C4-2B (cell line): ENCODE measurements around the gene PSRC1.

ENCODE experiments used
- H3K27ac ChIP-seq: fragments of 450-650 bp; 2 replicates; pipeline ENCODE4 v1.5.1; 2017
- CTCF ChIP-seq: fragments of 450-650 bp; conservative IDR thresholded peaks from 2 replicates; pipeline ENCODE4 v1.5.1; 2017; ENCODE audit warnings: mild to moderate bottlenecking
- ZFX ChIP-seq: fragments of 450-650 bp; IDR thresholded peaks from 2 replicates; pipeline ENCODE4 v1.6.1; 2017

Gene PSRC1

DNA sequence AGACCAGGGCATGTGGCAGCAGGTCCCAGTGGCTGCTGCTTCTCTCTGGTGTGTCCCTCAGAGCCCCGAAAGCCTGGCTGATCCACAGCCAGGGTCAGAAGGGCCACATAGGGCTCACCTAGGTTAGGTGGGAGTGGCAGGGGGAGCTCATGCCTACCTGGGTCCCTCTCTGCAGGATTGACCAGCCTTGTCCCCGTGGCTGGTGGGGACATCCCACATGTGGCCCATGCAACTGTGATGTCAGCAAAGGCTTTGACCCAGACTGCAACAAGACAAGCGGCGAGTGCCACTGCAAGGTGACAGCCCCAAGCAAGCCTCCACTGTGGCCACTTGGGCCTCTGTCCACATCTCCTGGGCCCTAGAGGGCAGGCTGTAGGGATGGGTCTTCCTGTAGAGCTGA, 17.9 kb downstream of the PSRC1 start:
- H3K27ac ChIP-seq: no peak overlapping the region
- TF ChIP-seq ZFX: no peak
- no peak for TF ChIP-seq CTCF

GRCh38 chr1:109264379-109264755, 18.6 kb downstream of the PSRC1 start:
- no peak overlapping the region; the same call in 1 of the 2 replicates for H3K27ac ChIP-seq

GRCh38 chr1:109263597-109264378, 19.2 kb downstream of the PSRC1 start:
- peak overlapping the region; percentile 31; the same call in 1 of the 2 replicates for H3K27ac ChIP-seq
- TF ChIP-seq CTCF: peak; percentile 100
- no peak for TF ChIP-seq ZFX

More at GRCh38 chr1:109264379-109264755, 18.6 kb downstream of the PSRC1 start:
- no peak for TF ChIP-seq CTCF
- TF ChIP-seq ZFX: no peak

- no peak for TF ChIP-seq CTCF
- no peak for TF ChIP-seq ZFX
- H3K27ac ChIP-seq: peak overlapping the region; percentile 31
Measured at GRCh38 chr1:109263234-109263596, 19.7 kb downstream of the PSRC1 start.

DNA sequence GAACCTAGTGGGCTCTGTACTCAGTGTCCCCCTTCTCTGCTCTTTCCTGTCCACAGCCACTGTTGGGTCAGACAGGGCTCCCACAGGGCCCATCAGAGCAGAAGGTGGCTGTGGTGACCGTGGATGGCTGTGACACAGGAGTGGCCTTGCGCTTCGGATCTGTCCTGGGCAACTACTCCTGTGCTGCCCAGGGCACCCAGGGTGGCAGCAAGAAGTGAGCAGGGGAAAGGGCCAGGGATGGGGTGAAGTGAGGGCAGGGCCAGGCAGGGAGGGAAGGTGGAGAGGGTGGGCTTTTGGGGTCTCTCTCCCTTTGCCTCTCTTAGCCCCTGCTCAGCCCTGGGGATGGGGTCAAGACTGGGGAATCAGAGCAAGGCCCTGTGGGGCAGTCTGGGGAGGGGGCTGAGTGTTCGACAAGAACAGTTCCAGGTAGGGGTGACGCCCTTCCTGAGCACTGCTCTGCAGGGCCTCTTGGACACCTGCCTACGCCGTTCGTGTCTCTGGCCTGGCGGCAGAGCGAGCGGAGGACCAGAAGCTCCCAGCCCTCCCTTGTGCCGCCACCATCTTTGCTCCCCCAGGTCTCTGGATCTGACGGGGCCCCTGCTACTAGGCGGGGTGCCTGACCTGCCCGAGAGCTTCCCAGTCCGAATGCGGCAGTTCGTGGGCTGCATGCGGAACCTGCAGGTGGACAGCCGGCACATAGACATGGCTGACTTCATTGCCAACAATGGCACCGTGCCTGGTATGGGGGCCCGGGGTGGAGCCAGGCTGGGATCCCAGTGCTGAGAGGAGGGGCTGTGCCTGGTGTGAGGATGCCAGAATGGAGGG, 20.5 kb downstream of the PSRC1 start:
- no peak for TF ChIP-seq ZFX
- no peak for TF ChIP-seq CTCF
- peak overlapping the region; percentile 31 for H3K27ac ChIP-seq

DNA sequence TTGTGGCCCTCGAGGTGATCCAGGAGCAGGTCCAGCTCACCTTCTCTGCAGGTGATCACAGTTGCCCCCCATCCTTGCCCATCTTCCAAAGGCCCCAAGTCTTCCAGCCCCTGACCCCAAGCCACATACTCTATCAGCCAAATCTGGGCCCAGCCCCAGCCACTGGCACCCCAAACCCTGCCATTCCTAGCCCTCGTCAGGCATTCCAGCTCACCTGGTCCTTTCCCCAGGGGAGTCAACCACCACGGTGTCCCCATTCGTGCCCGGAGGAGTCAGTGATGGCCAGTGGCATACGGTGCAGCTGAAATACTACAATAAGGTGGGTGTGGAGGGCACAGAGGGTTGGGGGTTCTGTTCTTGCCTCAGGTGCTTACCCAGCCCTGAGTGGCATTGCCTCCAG, 21.4 kb downstream of the PSRC1 start:
- H3K27ac ChIP-seq: no peak overlapping the region
- TF ChIP-seq ZFX (no peak), CTCF (no peak)

GRCh38 chr1:109261006-109261405, 21.9 kb downstream of the PSRC1 start:
- no peak for TF ChIP-seq CTCF
- TF ChIP-seq ZFX: no peak
- H3K27ac ChIP-seq: no peak overlapping the region
